HS-5 (cell line): Measurements from ENCODE around the gene TK1.

ENCODE experiments used
- DNase-seq: peaks from one replicate; pipeline ENCODE4 v3.0.0-alpha.2; 2012; ENCODE audit warnings: low read depth

The TK1 gene

GRCh38 chr17:78219396-78220150 is 32.7 kb upstream of the TK1 start:
- no peak for DNase-seq

- DNase-seq, result no peak
Observed at GRCh38 chr17:78214706-78215061, 27.8 kb upstream of the TK1 start.

- peak; percentile 23 for DNase-seq
Observed at GRCh38 chr17:78214016-78214705, 27.3 kb upstream of the TK1 start, which contains the start of gene BIRC5. Gene BIRC5, plus strand, starts transcription at chr17:78214253. Its CDS starts 64 bp downstream, at chr17:78214317.

DNA sequence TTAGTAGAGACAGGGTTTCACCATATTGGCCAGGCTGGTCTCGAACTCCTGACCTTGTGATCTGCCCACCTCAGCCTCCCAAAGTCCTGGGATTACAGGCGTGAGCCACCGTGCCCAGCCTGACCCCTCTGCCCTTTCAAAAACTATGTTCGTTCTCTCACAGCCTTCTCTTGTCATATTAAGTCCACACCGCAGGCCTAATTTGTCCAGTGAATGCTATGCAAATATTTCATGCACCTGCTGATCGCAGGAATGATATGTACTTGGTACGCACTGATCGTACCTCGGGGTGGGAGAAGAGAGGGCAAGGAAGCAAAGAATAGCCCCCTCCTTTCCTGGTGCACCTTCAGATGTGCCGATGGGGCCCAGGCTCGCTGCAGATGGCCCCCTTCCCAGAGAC is 24.2 kb upstream of the TK1 start:
- DNase-seq, result no peak

DNA sequence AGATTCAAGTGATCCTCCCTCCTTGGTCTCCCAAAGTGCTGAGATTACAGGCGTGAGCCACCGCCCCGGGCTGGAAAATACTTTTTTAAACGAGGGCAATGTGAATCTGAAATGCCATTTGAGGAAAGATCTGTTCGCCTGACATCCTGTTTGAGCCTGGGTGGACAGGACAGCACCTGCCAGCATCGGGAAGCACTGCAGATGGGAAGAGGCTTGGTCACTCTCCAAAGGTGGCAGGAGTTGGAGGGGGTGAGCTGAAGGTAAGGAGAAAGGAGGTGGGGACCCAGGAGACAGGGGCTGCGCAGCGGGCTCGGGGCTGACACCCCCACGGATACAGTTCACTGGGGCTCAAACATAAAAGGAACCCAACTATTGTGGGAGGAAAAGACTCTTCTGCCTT is 23.3 kb upstream of the TK1 start:
- no peak for DNase-seq

GRCh38 chr17:78208486-78208885 is 21.6 kb upstream of the TK1 start:
- no peak for DNase-seq

DNA sequence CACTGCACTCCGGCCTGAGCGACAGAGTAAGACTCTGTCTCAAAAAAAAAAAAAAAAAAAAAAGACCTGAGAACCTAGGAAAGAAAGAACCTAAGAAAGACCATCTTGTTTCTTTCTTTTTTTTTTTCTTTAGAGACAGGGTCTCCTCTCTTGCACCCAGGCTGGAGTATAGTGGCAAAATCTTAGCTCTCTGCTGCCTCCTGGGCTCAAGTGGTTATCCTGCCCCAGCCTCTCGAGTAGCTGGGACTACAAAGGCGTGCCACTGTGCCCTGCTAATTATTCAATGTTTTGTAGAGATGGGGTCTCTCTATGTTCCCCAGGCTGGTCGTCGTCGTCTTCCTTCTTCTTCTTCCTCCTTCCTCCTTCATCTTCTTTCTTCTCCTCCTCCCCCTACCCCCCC is 19.4 kb upstream of the TK1 start:
- DNase-seq, result no peak

- DNase-seq, result no peak
Observed at GRCh38 chr17:78205124-78205775, 18.4 kb upstream of the TK1 start.

- no peak for DNase-seq
Observed at GRCh38 chr17:78204387-78205123, 17.7 kb upstream of the TK1 start.

DNA sequence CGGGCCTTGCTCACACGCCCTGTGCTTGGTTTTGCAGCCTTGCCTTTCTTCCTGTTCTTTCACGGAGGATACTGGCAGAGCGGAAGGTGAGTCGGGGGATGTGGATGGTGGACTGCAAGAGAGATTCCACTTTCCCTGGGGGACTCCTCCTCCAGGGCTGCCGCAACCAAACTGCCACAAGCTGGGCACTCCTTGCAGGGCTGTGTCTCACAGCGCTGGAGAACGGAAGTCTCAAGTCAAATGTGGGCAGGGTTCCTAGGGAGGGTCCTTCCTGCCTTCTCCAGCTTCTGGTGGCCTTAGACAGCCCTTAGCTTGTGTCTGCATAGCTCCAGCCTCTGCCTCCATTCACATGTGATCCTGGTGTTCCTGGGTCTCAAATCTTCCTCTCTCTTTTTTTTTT is 15.8 kb upstream of the TK1 start:
- no peak for DNase-seq

DNA sequence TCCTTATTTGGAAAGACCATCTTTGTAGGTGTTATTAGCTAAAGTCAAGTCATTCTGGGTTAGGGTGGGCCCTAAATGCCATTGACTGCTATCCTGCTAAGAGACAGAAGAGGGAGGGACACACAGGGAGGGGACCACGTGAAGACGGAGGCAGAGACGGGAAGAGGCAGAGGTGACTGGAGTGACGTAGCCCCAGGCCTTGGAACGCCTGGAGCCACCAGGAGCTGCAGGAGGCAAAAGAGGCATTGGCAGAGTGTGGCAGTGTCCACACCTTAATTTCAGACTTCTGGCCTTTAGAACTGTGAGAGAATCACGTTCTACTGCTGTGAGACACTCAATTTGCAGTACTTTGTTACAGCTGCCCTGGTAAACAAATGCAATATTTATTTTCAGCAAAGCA is 13.6 kb upstream of the TK1 start:
- no peak for DNase-seq

- no peak for DNase-seq
Observed at GRCh38 chr17:78197147-78197832, 10.4 kb upstream of the TK1 start.

DNA sequence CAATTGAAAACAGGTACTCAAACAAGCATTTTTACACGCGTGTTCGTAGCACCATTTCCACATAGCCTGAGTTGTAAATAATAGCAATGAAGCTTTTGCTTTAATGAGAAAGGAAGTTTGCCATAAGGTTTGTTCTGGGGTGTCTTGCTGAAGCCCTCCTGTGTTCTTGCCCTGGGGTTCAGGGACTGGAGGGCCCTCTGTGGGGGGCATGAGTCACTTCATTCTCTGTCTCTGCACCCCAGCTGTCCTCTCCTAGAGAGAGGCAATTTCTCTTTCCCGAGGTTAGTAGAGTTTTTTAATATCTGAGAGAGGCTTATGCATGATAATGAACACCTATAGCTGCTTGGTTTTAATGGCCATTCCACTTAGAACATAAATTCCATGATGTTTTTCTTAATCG is 9.9 kb upstream of the TK1 start:
- DNase-seq, result no peak

DNA sequence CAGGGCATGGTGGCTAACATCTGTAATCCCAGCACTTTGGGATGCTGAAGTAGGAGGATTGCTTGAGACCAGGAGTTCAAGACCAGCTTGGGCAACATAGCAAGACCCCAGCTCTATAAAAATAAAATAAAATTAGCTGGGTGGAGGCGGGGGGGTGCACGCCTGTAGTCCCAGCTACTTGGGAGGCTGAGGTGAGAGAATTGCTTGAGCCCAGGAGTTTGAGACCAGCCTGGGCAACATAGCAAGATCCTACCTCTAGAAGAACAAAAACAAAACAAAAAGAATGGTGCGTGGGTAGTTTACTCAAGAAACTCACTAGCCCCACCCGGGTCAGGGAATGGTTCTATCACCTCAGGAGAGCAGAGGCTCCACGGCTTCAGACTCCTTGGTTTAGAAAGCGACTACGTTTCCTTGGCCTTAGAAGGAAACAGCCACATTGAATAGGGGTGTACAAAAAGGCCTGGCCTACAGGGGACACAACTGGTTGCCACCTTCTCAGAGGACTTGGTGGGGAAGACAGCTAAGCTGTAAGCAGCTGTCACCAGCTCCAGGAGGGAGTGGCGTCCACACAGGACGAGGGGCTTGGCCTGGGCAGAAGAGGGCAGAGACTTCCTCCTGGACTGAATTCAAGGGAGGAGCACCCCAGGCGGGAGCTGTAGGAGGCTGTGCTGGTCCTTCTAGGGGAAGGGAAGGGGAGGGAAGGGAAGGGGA is 716 bp downstream of the TK1 start:
- DNase-seq, result no peak

- no peak for DNase-seq
Observed at GRCh38 chr17:78184868-78185267, 2.0 kb downstream of the TK1 start.

GRCh38 chr17:78184351-78184750 is 2.5 kb downstream of the TK1 start:
- no peak for DNase-seq

DNA sequence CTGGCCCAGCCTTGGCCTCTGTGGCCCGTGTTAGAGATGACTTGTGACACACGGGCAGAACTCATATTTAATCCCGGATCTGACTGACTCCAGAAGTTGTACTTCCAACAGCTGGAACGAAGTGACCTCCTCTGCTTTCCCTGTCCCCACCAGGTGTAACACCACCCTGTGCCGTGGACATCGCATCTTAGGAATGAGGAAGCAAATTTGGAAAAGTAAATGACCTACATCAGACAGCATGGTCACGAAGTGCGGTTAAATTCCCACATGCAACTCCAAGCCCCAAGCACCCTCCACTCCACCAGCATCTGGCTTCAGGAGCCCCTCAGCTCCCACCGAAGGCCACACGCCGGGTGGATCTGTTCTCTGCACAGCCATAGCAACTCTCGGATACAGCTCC is 2.9 kb downstream of the TK1 start:
- DNase-seq, result no peak

GRCh38 chr17:78182504-78182903 is 4.3 kb downstream of the TK1 start:
- no peak for DNase-seq

DNA sequence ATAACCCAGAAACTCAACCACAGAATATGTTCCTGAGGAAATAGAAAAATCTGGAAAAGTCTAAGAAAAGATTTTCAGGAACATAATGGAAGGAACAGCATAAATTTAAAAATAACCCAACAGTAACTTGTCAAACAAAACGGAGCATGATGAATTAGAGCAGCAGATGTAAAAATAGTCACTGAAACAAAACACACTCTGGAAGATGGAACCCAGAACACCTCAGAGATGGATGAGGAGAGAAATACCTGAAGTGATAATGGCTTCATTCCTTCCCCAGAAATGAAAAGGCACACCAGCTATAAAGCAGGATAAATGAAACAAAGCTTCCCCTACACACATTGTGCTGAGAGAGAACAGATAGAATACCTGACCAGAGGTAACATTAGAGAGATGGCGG is 6.3 kb downstream of the TK1 start:
- no peak for DNase-seq

DNA sequence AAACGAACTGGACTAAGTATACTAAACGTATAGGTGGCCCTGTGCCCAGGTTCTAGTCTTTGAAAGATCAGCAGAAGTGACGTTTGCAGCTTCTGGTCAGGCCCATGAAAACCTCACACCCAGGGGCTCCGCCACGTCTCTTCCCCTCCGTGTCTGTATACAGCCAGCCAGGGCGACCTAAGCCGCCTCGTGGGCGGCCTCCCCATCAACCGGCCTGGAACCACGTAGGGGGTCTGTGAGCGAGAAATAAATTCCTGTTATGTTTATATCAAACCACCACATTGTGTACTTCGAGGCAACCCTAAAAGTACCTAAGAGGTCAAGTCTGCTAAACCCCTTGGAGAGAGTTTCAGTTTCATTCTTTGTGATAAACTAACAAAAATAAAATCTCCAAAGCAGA is 6.8 kb downstream of the TK1 start:
- DNase-seq, result no peak

GRCh38 chr17:78179372-78179771 is 7.5 kb downstream of the TK1 start:
- no peak for DNase-seq
